GM21529 (cell line): ENCODE data around the gene NSF.

Experiments
- ATAC-seq: cut with Tn5 transposase; IDR thresholded peaks from one replicate; pipeline ENCODE4 v1.9.1; 2021; ENCODE audit not compliant: unreplicated experiment

Gene NSF

GRCh38 chr17:46795379-46795952 is 205.0 kb downstream of the NSF start:
- no peak for ATAC-seq

GRCh38 chr17:46796084-46796483 is 205.6 kb downstream of the NSF start:
- ATAC-seq: no peak

GRCh38 chr17:46796524-46796923 is 206.1 kb downstream of the NSF start:
- no peak for ATAC-seq

GRCh38 chr17:46796956-46797530 is 206.6 kb downstream of the NSF start:
- no peak for ATAC-seq

DNA sequence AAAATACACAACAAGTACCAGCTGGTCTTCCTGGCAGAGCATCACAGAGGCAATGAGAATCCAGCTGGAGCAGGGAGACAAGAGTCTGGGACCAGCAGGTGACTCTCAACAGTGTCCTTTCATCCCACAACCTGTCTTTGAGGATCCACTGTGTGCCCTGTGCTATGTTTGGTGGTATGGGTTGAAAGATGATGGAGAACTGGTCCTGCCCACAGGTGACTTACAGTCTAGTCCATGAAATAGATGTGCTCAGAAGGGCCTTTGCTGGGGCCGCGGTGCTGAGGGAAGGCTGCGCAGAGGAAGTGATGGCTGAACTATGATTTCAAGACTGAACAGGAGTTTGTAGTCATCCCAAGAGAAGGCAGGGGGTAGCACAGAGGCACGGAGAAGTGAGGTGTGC is 210.1 kb downstream of the NSF start:
- no peak for ATAC-seq

- ATAC-seq: no peak
These were observed 212.3 kb downstream of the NSF start for GRCh38 chr17:46802800-46803199.

- ATAC-seq: no peak
These were observed 213.1 kb downstream of the NSF start for GRCh38 chr17:46803544-46803943.

GRCh38 chr17:46805771-46806170 is 215.3 kb downstream of the NSF start:
- ATAC-seq: no peak
